HL-60 (cell line): Measurements from ENCODE around the gene CCDC158.

Experiments used
- DNase-seq, 2 experiments: peaks; one replicate each; pipeline ENCODE4 v3.0.0-alpha.2; 2010 to 2020; ENCODE audit warnings: low read depth in 1 of 2, low spot score in 1 of 2
- H3K27ac ChIP-seq: fragments of 250-450 bp; sonication (Bioruptor Pico); replicated peaks from 2 replicates; pipeline ENCODE4 v1.5.1; 2020; ENCODE audit warnings: mild to moderate bottlenecking, moderate library complexity
- H3K27me3 ChIP-seq: fragments of 250-450 bp; sonication (Bioruptor Pico); 2 replicates; pipeline ENCODE4 v1.5.1; 2021; ENCODE audit warnings: mild to moderate bottlenecking, moderate library complexity; ENCODE audit not compliant: insufficient read depth, poor library complexity, severe bottlenecking
- H3K4me3 ChIP-seq: replicated peaks from 2 replicates; pipeline ENCODE4 v1.5.1; 2011; ENCODE audit warnings: mild to moderate bottlenecking, control low read depth, low read length; ENCODE audit not compliant: insufficient read depth
- CTCF ChIP-seq: IDR thresholded peaks from one replicate; pipeline ENCODE4 v1.5.1; 2011; ENCODE audit warnings: low read length, control low read depth, inconsistent platforms; ENCODE audit not compliant: insufficient read depth
- GABPA ChIP-seq: IDR thresholded peaks from 2 replicates; pipeline ENCODE4 v1.6.1; 2012; ENCODE audit warnings: low read depth
- POLR2AphosphoS5 ChIP-seq: IDR thresholded peaks from 2 replicates; pipeline ENCODE4 v1.6.1; 2012; ENCODE audit warnings: low read depth
- REST ChIP-seq: IDR thresholded peaks from 2 replicates; pipeline ENCODE4 v1.6.1; 2012; ENCODE audit warnings: low read depth; ENCODE audit not compliant: insufficient replicate concordance
- SPI1 ChIP-seq: IDR thresholded peaks from 2 replicates; pipeline ENCODE4 v1.6.1; 2012; ENCODE audit warnings: low read depth, mild to moderate bottlenecking, borderline replicate concordance

Gene CCDC158

GRCh38 chr4:76272073-76272472 lies 148.9 kb downstream of the CCDC158 start:
- H3K4me3 ChIP-seq: no peak overlapping the region
- no peak overlapping the region for H3K27ac ChIP-seq
- no peaks in the 10 kb centered on the region for H3K27me3 ChIP-seq
- TF ChIP-seq GABPA (no peak), SPI1 (no peak), CTCF (no peak), POLR2AphosphoS5 (no peak), REST (no peak)
- peak; percentile 14 to 42 for DNase-seq

- Histone ChIP-seq H3K4me3 (no peak overlapping the region), H3K27me3 (no peaks in the 10 kb centered on the region), H3K27ac (no peak overlapping the region)
- TF ChIP-seq CTCF: no peak
- no peak for TF ChIP-seq POLR2AphosphoS5
- no peak for TF ChIP-seq SPI1
- TF ChIP-seq GABPA: no peak
- TF ChIP-seq REST: no peak
- DNase-seq: no peak
These were observed 149.7 kb downstream of the CCDC158 start for GRCh38 chr4:76271248-76271647.

- DNase-seq: no peak
- H3K4me3 ChIP-seq: no peak overlapping the region
- H3K27me3 ChIP-seq: no peaks in the 10 kb centered on the region
- H3K27ac ChIP-seq: no peak overlapping the region
- TF ChIP-seq CTCF (no peak), POLR2AphosphoS5 (no peak), SPI1 (no peak), GABPA (no peak), REST (no peak)
These were observed 150.4 kb downstream of the CCDC158 start for GRCh38 chr4:76270244-76271175.
